ENCODE measurements around the gene PHKA2.

The PHKA2 gene

GRCh38 chrX:18971506-18971905, 12.4 kb downstream of the PHKA2 start:
- no peak for DNase-seq (ENCODE audit: low spot score)

- DNase-seq (ENCODE audit: low spot score), result no peak
Observed at GRCh38 chrX:18970465-18970864, 13.4 kb downstream of the PHKA2 start.

- DNase-seq (ENCODE audit: low spot score), result no peak
Observed at GRCh38 chrX:18966624-18967023, 17.3 kb downstream of the PHKA2 start.

GRCh38 chrX:18964901-18965300, 19.0 kb downstream of the PHKA2 start:
- DNase-seq (ENCODE audit: low spot score), result no peak

- DNase-seq (ENCODE audit: low spot score), result no peak
Observed at GRCh38 chrX:18964026-18964425, 19.9 kb downstream of the PHKA2 start.

- DNase-seq (ENCODE audit: low spot score), result no peak
Observed at GRCh38 chrX:18962329-18962728, 21.6 kb downstream of the PHKA2 start.

GRCh38 chrX:18961686-18962085, 22.2 kb downstream of the PHKA2 start:
- DNase-seq (ENCODE audit: low spot score), result no peak

GRCh38 chrX:18956303-18957032, 27.4 kb downstream of the PHKA2 start:
- no peak for DNase-seq (ENCODE audit: low spot score)

GRCh38 chrX:18955676-18956075, 28.2 kb downstream of the PHKA2 start:
- no peak for DNase-seq (ENCODE audit: low spot score)

- no peak for DNase-seq (ENCODE audit: low spot score)
Observed at GRCh38 chrX:18951032-18951431, 32.9 kb downstream of the PHKA2 start.

- DNase-seq (ENCODE audit: low spot score), result no peak
Observed at GRCh38 chrX:18949944-18950301, 34.0 kb downstream of the PHKA2 start.

GRCh38 chrX:18949291-18949943, 34.5 kb downstream of the PHKA2 start:
- DNase-seq (ENCODE audit: low spot score), result no peak

GRCh38 chrX:18946611-18947010, 37.3 kb downstream of the PHKA2 start:
- no peak for DNase-seq (ENCODE audit: low spot score)

- no peak for DNase-seq (ENCODE audit: low spot score)
Observed at GRCh38 chrX:18946157-18946556, 37.8 kb downstream of the PHKA2 start.

- no peak for DNase-seq (ENCODE audit: low spot score)
Observed at GRCh38 chrX:18945483-18945882, 38.4 kb downstream of the PHKA2 start.

GRCh38 chrX:18944482-18944881, 39.4 kb downstream of the PHKA2 start:
- no peak for DNase-seq (ENCODE audit: low spot score)

GRCh38 chrX:18941896-18942295, 42.0 kb downstream of the PHKA2 start:
- DNase-seq (ENCODE audit: low spot score), result no peak

- no peak for DNase-seq (ENCODE audit: low spot score)
Observed at GRCh38 chrX:18938710-18939109, 45.2 kb downstream of the PHKA2 start.

GRCh38 chrX:18937173-18937572, 46.7 kb downstream of the PHKA2 start:
- no peak for DNase-seq (ENCODE audit: low spot score)

- no peak for DNase-seq (ENCODE audit: low spot score)
Observed at GRCh38 chrX:18935893-18936292, 48.0 kb downstream of the PHKA2 start.

- DNase-seq (ENCODE audit: low spot score), result no peak
Observed at GRCh38 chrX:18934708-18935107, 49.2 kb downstream of the PHKA2 start.

- DNase-seq (ENCODE audit: low spot score), result no peak
Observed at GRCh38 chrX:18933617-18934016, 50.3 kb downstream of the PHKA2 start.

GRCh38 chrX:18931972-18932371, 51.9 kb downstream of the PHKA2 start:
- no peak for DNase-seq (ENCODE audit: low spot score)

GRCh38 chrX:18929775-18930174, 54.1 kb downstream of the PHKA2 start:
- no peak for DNase-seq (ENCODE audit: low spot score)

Measured in HuH-7.5 (cell line).